Measurements from ENCODE around the gene PYGO2.

PYGO2 gene

DNA sequence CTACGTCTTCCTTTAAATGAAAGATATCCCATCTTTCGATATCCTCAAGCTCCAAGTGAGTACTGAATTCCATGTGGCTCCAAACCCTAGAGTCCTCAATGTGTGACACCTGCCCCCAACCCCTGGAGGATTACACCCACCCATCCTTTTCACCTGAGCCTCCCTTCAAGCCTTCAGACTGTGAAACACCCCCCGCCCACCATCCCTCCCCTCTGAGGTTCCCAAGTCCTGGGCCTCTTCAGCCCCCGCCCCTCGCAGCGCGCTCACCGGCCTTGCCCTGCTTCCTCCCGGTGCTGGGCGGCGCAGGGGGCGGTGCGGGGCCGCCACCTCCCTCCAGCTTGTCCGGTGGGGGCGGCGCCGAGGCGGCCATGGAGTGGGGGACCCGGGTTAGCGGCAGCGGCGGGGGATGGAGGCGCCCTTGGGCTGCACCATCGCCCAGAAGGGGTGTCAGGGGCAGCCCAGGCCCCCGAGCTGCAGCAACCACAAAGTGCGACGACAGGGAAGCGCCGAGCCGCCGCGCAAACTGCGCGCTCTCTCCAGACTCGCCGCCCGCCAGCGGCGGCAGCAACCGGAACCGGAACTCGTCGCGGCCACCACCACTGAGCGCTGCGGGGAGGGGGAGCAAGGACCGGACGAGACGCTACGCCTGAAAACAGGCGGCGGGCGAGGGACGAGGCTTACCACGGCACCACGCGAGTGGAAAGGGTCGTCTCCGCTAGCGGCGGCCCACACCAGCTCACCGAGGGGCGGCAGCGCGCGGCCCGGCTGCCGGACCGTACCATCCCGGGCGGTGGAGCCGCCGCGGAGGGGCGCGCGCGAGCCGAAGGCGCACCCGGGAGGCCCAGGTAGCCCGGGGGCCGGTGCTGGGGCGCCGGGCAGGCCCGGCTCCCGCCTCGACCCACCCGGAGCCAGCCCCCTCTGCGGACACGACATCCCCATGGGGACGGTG lies at the start of gene PYGO2:
Gene PYGO2, minus strand, starts transcription at position 576 of the 949 bp plus-strand sequence. Its CDS starts 206 bp downstream, at position 370.
- peak; percentile 92 for DNase-seq

DNA sequence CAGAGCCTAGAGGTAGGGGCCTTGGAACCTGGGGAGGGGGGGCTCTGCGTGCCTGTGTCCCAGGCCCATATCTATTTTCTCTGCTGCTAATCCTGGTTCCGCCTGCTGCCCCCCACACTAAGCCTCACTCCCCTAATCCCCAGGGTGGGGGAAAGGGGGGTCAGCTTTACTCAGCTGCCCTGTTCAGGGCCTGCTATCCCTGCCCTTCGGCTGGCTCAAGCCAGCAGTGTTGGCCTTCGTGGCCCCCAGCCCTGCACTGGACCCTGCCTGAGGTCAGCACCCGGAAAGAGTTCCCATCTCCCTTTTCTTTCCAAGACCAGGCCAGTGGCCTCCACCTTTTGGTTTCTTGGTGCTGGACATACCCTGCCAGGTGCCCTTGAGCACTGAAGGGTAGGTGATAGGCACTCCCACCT lies 49.4 kb upstream of the PYGO2 start:
- no peak for DNase-seq

- DNase-seq, result peak; percentile 42
Observed at GRCh38 chr1:155010211-155010918, 48.8 kb upstream of the PYGO2 start.

- no peak for DNase-seq
Observed at GRCh38 chr1:155009742-155010141, 48.2 kb upstream of the PYGO2 start.

DNA sequence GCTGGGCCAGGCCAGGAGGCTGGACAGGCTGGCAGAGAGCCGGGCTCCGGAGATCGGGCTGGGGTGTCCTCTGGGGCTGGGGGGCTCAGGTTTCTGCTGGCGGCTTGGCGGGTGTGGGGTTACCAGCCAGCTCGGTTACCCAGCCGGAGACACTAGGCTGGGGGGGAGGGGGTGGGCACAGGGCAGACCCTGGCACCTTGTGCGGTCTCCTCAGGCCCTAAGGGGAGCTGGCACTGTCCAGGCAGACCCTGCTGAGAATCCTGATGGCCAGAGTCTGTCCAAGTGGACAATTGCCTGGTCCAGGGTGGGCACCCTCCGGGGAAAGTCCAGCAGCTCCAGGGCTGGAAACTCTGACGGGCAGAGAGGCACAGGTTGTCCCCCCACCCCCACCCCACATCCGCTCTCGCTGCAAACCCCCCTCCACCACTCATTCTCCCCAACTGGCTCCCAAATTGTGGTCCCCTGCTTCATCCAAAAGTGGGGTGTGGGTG lies 47.7 kb upstream of the PYGO2 start:
- DNase-seq, result no peak

DNA sequence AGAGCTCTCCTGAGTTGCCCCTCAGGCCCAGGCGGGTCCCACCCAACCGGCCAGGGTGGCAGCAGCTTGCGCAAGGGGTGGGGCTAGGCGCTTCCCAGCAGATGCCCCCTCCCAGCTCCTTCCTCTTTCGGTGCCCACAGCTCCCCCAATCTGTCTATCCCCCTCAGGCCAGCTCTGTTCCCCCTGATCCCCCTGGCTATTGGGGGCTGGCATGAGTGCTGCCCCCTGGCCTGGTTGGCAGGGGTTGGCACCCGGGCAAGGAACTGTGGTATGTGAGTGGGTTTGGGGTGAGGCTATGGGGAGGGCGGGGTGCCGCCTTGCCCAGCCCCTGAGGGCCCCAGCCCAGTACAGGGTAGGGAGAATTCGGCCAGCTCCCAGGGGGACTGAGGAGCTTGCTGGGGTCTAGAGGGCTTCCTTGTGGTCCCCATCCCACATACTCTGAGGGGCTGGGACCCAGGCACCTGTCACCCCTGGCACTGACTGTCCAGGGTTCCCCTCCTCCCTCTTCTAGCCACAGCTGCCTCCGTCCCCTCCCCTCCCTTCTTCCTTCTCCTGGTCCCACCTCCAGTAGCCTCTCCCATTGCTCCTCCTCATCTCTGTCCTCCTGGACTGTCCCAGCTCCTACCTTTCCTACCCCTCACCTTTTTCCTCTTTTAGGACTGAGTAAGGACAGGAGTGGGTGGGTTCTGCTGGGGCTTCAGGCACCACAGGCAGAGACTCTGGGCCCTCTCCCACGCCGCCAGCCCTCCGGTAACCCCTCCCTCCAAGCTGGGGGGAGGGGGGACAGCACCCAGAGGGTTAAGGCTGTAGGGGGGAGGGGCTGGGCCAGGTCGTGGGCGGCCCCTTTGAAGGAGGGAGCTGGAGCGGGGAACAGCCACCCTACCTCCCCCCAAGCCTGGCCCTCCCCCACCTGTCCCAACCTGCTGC lies 46.7 kb upstream of the PYGO2 start:
- no peak for DNase-seq

- DNase-seq, result no peak
Observed at GRCh38 chr1:155007251-155007828, 45.8 kb upstream of the PYGO2 start.

DNA sequence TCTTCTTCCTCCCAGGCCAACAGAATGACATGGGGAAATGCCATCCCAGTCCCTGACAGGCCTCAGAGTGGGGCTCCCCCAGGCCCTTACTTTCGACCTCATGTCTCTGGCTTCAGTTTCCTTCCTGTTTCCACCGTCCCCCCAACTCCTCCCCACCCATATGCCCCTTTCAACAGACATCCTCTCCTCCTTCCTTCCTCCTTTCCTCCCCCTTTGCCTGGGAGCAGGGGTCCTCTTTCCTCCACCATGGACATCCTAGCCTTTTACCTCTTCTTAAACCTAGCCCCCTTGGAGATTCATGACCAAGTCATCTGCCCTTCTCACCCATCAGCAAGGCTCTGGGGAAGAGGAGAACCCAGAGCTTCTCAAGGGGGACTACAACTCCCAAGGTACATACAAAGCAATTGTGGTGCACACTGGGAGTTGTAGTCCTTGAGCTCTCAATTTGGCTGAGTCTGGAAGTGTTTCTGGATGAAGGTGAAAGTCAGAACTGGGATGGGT lies 45.1 kb upstream of the PYGO2 start:
- peak; percentile 58 for DNase-seq

DNA sequence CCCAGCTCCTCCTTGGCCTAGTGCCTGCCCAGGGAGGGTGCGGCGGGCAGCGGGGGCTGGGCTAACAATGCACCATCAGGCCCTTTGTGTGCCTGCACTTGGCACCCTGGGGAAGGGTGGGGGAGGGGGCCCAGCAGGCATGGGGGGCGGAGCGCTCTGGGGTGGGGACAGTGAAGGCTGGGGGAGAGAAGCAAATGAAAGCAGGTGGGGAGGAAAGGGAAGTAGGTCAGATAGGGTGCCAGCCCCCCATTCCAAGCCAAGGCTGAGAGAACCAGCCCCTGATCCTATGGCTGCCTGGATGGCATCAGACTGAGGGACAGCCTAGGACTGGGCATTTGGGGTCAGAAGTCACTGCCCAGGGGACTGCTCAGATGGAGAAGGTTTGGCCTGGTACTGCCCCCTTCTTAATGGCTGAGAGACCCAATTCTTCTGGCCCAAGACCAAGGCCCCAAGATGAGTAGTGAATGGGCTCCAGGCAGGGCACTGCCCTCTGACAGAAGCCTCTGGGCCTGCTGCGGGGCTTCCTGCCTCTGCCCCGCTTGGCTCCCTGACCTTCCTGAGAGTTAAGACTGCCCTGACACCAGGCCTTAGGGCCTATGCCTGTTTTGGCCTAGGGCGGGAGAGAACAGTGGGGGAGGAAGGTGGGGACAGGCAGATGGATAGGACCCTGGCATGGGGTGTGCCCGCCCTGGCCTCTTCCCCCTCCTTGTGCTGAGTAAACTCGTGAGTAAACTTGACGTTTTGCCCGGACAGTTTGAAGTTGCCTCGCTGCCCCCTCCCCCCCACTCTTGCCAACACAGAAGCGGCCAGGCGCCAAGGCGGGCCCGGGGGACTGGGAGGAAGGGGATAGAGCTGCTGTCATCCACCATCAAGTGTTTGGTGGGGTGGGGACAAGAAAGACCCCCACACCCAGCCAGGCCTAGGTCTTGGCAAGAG lies 43.8 kb upstream of the PYGO2 start:
- no peak for DNase-seq

- DNase-seq, result peak; percentile 66
Observed at GRCh38 chr1:155004352-155005075, 42.9 kb upstream of the PYGO2 start.

DNA sequence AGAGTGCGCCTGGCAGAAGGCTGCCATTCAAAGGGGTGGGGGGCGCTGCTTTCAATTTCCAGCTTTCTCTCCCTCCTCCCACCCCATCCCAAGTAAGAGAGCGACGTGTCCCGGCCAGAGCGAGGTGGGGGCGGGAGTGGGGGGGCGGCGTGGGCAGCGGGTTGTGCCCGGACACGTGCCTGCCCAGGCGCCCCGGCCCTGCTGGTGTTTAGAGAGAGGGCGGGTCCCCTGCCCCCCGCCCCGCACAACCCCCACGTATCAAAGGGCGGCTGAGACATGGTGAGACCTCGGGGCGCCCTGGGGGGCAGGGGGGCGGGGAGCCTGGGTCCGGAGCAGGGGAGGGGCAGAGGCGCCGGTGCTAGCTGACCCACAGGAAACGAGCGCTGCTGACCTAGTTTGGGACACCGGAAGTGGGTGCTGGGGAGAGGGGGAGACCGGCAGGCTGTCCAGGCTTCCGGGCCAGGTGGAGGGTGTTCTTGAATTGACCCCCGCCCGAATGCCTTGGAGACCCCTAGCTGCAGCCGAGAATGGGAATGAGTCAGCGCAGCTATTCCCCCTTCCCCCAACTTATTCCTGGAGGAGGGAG lies 42.3 kb upstream of the PYGO2 start:
- peak; percentile 83 for DNase-seq

GRCh38 chr1:155003227-155003765 lies 41.7 kb upstream of the PYGO2 start:
- peak; percentile 68 for DNase-seq

DNA sequence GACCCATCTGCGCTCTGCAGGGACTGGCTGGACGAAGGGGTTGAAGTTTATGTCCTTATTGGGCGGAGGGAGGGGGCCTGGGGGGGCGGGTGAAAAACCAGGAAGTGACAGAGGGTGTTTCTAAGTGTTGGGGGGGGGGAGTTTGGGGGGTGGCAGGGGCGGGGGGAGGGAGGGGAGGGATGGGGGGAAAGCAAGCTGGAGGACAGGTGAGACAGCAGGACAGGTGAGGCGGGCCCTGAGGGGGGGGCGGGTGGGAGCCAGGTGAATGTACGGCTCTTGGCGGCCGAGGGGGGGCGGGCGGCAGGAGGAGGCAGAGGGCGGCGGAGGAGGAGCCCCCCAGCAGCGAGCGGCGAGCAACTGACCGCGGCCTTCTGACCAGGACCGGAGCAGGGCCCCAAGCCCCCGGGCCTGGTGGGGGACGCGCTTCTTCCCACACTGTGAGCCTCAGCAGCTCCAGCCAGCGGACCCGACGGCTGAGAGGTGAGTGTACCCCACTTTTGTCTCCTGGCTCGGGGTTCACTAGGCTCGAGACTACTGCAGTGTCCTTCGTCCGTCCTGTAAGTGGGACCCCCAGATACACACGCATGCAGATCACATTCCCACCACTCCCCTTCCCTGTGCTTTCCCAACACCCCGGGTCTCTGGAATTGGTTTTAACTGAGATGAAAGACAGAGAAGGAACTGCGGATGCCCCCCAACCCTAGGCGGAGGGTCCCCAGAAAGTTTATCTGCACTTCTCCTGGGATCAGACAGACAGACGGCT lies 41.1 kb upstream of the PYGO2 start, which contains the start of gene ZBTB7B:
Gene ZBTB7B, plus strand, starts transcription at position 339 of the 763 bp plus-strand sequence. CDS start 11,859 bp downstream, outside the sequence.
- DNase-seq, result peak; percentile 68

DNA sequence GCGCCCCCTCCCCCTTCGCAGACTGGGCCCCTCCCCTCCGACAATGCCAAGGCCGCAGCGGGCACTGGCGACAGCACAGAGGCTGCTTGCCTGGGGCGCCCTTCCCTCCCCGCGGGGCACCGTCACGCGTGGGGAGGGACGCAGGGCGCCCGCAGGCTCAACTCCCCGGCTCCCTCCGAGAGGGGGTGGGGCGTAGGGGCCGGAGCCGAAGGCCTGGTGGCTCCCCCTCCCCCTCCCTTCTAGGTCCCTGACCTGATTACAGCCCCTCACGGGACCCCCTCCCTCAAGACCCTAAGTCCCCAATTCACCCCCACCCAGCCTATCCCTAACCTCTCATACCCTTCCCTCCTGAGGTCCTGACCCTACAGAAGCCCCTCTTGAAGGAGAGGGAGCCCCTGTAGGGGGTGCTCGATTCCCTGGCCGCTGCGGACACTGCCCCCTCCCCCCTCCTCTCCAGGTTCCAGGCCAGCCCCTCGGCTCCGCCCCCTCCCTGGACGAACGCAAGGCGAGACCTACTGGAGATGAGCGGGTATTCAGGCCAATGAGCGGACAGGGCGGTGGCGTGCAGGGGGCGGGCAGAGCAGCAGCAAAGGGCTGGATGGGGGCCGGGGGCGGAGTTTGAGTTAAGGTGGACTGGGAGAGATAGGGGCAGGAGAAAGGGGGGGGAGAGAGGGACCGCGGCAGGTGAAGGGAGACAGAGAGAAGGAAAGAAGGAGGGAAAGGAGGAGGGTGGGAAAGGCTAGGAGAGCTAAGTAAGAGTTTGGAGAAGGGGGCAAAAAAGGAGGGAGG lies 40.3 kb upstream of the PYGO2 start:
- peak; percentile 99 for DNase-seq

DNA sequence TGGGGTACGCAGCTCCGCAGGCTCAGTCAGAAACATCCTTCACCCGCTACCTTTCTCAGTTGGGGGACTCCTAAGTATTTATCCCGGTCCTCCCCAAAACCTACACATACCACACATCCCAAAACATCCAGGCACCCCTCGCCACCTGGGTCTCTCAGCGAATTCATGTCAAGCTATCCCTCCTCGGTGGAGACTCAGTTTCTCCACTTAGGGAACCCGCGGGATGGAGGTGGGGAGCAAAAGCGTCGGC lies 39.8 kb upstream of the PYGO2 start:
- no peak for DNase-seq

DNA sequence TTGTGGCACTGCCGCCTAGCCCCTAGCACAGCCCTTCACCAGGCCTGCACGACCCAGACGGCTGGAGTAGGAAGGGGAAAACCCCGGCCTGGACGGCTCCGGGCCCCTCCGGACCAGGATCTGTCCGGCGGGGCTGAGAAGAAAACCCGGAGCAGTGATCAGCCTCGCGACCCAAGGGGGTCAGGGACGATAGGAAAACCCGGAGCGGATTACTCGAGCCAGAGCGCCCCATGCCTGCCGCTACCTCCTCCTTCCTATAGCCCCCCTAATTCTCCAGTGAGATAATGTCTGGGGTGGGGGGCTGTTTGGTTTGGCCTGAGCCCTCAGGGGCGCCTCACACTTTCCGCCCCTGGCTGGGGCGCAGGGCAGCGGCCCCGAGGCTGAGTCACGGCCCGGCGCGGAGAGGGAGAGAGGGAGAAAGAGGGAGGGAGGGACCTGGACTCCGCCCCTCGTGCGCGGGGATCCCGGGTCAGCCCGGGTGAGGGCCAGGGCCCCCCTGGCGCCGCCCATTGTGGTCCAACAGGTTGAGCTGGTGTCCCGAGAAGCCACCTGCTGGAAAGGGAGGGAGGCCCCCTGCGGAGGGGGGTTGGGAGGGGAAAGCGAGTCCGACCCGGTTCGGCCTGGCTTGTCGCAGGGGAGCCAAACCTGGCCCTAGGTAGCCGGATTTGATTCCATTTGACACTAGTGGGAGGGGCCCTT lies 39.3 kb upstream of the PYGO2 start:
- DNase-seq, result peak; percentile 97

- DNase-seq, result no peak
Observed at GRCh38 chr1:155000411-155000725, 38.8 kb upstream of the PYGO2 start.
